OCI-LY3 (cell line): ENCODE results near the gene SLC25A18.

Source experiments
- EZH2phosphoT487 ChIP-seq: fragments of 200-600 bp; shearing (Covaris generic); IDR thresholded peaks from 2 replicates; pipeline ENCODE4 v1.6.1; 2018; ENCODE audit warnings: antibody characterized with exemption, mixed run types, low read depth
- TF ChIP-seq, protein P1 (sequence below): fragments of 200-600, 300-600 bp; sonication (generic); IDR thresholded peaks from 2 replicates; pipeline ENCODE4 v1.5.1; 2014; ENCODE audit warnings: antibody characterized with exemption, low read length, low read depth

DNA sequence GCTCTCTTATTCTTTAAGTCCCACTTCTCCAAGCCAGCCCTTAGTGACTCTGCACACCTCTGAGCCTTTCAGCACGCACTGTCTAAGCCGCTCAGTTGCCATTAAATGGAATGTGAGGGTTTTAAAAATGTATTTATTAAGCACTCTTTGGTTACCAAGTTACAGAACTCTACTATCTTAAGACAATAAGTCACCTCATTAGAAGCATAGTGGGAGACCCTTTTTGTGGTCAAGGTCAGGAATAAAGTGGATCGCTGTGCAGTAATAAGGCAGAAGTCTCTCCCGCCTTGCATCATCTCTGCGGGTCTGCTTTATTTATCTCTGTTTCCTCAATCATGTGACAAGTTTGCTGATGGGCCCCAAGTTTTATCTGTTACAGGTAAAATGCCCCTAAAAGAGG lies 11.9 kb downstream of the SLC25A18 start:
- TF ChIP-seq EZH2phosphoT487, result no peak
- TF ChIP-seq, protein P1, sequence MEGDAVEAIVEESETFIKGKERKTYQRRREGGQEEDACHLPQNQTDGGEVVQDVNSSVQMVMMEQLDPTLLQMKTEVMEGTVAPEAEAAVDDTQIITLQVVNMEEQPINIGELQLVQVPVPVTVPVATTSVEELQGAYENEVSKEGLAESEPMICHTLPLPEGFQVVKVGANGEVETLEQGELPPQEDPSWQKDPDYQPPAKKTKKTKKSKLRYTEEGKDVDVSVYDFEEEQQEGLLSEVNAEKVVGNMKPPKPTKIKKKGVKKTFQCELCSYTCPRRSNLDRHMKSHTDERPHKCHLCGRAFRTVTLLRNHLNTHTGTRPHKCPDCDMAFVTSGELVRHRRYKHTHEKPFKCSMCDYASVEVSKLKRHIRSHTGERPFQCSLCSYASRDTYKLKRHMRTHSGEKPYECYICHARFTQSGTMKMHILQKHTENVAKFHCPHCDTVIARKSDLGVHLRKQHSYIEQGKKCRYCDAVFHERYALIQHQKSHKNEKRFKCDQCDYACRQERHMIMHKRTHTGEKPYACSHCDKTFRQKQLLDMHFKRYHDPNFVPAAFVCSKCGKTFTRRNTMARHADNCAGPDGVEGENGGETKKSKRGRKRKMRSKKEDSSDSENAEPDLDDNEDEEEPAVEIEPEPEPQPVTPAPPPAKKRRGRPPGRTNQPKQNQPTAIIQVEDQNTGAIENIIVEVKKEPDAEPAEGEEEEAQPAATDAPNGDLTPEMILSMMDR, result no peak
